WERI-Rb-1 (cell line): Measurements from ENCODE around the gene AMMECR1.

Source experiments
- DNase-seq: peaks from one replicate; pipeline ENCODE4 v3.0.0-alpha.2; 2020
- H3K27ac ChIP-seq: fragments of 250-450 bp; sonication (Bioruptor Pico); 2 replicates; pipeline ENCODE4 v1.5.1; 2020; ENCODE audit warnings: mild to moderate bottlenecking, moderate library complexity
- H3K27me3 ChIP-seq: fragments of 250-450 bp; sonication (Bioruptor Pico); 2 replicates; pipeline ENCODE4 v1.5.1; 2021; ENCODE audit warnings: mild to moderate bottlenecking, low read depth, moderate library complexity; ENCODE audit not compliant: insufficient read depth, severe bottlenecking
- H3K36me3 ChIP-seq: fragments of 250-450 bp; sonication (Bioruptor Pico); 2 replicates; pipeline ENCODE4 v1.5.1; 2020; ENCODE audit warnings: mild to moderate bottlenecking, moderate library complexity
- H3K4me3 ChIP-seq: 2 replicates; pipeline ENCODE4 v1.5.1; 2011; ENCODE audit warnings: low read depth, mild to moderate bottlenecking, control low read depth, low read length
- H3K9me3 ChIP-seq: fragments of 250-450 bp; sonication (Bioruptor Pico); 2 replicates; pipeline ENCODE4 v1.5.1; 2021; ENCODE audit warnings: mild to moderate bottlenecking, moderate library complexity; ENCODE audit not compliant: severe bottlenecking
- CTCF ChIP-seq: IDR thresholded peaks from 2 replicates; pipeline ENCODE4 v1.5.1; 2011; ENCODE audit warnings: low read depth, mild to moderate bottlenecking, control low read depth, inconsistent platforms, low read length

The AMMECR1 gene

GRCh38 chrX:110178179-110178865 is 139.6 kb downstream of the AMMECR1 start:
- peaks cover 8% of the 10 kb centered on the region for H3K36me3 ChIP-seq
- TF ChIP-seq CTCF, result no peak
- no peak overlapping the region for H3K4me3 ChIP-seq
- no peaks in the 10 kb centered on the region for H3K27me3 ChIP-seq
- H3K9me3 ChIP-seq, result no peaks in the 10 kb centered on the region
- no peak for DNase-seq
- H3K27ac ChIP-seq, result no peak overlapping the region

- peaks cover 20% of the 10 kb centered on the region for H3K36me3 ChIP-seq
- no peaks in the 10 kb centered on the region for H3K27me3 ChIP-seq
- H3K9me3 ChIP-seq, result no peaks in the 10 kb centered on the region
- no peak overlapping the region for H3K4me3 ChIP-seq
- no peak overlapping the region for H3K27ac ChIP-seq
- no peak for DNase-seq
- no peak for TF ChIP-seq CTCF
Measured at GRCh38 chrX:110175696-110176095, 142.2 kb downstream of the AMMECR1 start.

GRCh38 chrX:110175146-110175545 is 142.7 kb downstream of the AMMECR1 start:
- no peak for TF ChIP-seq CTCF
- H3K27ac ChIP-seq, result no peak overlapping the region

GRCh38 chrX:110173192-110174175 is 144.4 kb downstream of the AMMECR1 start:
- Histone ChIP-seq H3K27me3 (no peaks in the 10 kb centered on the region), H3K9me3 (no peaks in the 10 kb centered on the region), H3K36me3 (peaks cover 20% of the 10 kb centered on the region), H3K27ac (no peak overlapping the region), H3K4me3 (no peak overlapping the region)
- TF ChIP-seq CTCF, result no peak
- no peak for DNase-seq

More at GRCh38 chrX:110175146-110175545, 142.7 kb downstream of the AMMECR1 start:
- DNase-seq, result no peak
- no peak overlapping the region for H3K4me3 ChIP-seq
- H3K9me3 ChIP-seq, result no peaks in the 10 kb centered on the region
- H3K36me3 ChIP-seq, result peaks cover 20% of the 10 kb centered on the region
- H3K27me3 ChIP-seq, result no peaks in the 10 kb centered on the region

- H3K27ac ChIP-seq, result no peak overlapping the region
- DNase-seq, result no peak
- no peaks in the 10 kb centered on the region for H3K27me3 ChIP-seq
- no peak overlapping the region for H3K4me3 ChIP-seq
- peaks cover 20% of the 10 kb centered on the region for H3K36me3 ChIP-seq
- TF ChIP-seq CTCF, result no peak
- no peaks in the 10 kb centered on the region for H3K9me3 ChIP-seq
Measured at GRCh38 chrX:110172215-110172614, 145.7 kb downstream of the AMMECR1 start.
